GM19035 (cell line): ENCODE data around the gene TCHH.

Experiments
- ATAC-seq: cut with Tn5 transposase; IDR thresholded peaks from one replicate; pipeline ENCODE4 v1.9.1; 2021; ENCODE audit not compliant: unreplicated experiment

TCHH gene

GRCh38 chr1:152061952-152062351, 53.3 kb downstream of the TCHH start:
- no peak for ATAC-seq
